ENCODE measurements around the gene ITGB2.
A peak's percentile ranks its signal among the peaks of the same experiment; 100 is the strongest.

ITGB2 gene

DNA sequence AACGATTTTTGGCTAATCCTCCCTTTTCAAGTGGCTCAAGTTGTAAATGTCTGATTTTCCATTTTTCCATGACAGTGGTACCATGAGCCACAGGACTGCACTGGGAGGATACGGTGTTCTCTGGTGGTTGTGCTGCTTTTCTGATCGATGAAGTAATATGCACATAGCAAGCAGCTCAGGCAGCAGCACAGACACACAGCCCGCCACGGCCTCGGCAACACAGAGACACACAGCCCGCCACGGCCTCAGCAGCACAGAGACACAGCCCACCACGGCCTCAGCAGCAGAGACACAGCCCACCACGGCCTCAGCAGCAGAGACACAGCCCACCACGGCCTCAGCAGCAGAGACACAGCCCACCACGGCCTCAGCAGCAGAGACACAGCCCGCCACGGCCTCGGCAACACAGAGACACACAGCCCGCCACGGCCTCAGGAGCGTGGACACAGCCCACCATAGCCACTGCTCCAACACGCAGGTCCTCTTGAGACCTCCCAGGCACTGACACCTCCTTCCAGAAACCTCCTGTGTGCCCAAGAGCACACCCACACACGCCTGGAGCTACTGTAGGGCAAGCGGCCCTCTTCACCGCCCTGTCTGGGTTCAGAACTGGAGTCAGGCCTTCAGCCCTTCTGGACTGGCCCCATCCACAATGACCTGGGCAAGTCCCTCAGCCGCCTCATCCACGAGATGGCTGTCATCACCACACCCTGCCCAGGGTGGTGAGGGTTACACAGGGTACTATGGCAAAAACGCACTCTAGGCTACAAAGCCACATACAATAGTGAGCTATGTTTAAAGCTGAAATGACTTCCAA, 57.6 kb downstream of the ITGB2 start:
- DNase-seq, result no peak

DNA sequence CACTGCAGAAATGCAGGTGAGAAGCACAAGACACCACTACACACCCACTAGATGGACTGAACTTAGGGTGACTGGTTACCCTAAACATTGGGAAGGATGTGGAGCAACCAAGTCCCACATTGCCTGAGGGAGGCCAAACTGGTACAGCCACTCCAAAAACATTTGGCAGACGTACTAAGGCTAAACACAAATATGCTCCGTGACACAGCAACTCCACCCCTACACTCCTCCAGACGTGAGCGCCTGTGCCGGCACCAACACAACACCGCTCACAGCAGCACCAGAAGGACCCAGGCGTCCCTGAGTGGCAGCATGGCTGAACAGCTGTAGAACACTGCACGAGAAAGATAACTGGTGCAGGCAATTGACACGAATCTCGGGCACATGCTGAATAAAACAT, 61.9 kb downstream of the ITGB2 start:
- no peak for DNase-seq

DNA sequence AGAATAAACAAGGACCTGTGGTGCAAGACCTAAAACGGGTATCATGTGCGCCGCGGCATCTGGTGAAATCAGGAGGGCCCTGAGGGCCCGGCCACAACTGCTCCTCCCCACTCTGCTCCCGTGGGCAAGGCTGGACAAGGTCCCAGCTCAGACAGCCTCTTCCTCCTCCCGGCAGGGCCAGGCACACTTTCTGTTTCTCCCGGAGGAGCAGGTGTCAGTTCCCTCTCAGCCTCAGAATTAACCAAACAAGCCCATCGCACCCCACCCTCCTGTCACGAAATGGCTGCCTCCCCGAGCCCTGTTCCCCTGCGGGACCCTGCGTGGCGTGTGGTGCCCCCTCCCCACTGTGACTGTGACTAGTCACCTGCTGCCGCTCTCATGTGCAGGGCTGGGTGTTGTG, 62.4 kb downstream of the ITGB2 start:
- DNase-seq, result no peak

DNA sequence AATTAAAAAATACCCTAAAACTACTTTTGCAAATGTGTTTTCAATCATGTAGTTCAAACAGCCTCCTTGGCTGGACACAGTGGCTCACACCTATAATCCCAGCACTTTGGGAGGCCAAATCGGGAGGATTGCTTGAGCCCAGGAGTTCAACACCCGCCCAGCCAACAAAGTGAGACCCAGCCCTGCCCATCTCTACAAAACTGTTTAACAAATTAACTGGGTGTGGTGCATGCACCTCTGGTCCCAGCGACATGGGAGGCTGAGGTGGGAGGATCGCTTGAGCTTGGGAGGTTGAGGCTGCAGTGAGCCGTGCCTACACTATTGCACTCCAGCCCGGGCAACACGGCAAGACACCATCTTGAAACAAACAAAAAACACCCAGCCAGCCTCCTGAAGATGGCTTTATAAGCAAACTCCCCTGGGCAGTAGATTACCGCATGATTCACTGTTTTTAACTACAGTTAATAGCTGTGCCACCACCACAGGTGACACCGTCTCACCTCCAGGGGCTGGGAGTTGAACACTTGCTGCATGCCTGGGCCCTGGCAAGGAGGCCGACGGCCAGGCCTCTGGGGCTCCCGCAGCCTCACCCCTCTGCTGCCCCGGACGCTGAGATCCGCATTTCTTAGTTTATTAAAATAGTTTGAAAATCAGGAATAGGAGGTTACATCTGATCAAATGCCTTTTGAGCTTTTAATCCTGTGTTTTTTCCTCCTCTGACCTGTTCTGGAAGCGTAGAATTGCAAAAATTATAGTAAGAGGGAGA, 63.4 kb downstream of the ITGB2 start:
- DNase-seq, result no peak

DNA sequence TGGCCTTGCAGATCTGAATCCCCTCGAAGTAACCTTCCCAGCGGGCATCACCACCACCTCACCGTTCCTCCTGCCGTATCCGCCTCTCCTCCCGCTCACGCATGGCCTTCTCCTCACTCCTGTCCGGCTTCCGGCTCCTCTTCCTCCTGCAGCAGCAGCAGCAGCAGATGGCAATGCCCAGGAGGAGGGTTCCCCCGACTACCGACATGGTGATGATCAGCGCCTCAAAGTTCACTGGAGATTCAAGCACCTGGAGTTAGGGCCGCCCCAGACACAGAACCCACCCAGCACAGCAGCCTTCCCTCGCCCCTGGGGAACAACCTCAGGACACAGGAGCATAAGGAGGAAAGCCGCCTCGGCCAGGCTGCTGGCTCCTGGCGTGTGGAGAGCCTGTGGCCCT, 64.6 kb downstream of the ITGB2 start:
- no peak for DNase-seq

DNA sequence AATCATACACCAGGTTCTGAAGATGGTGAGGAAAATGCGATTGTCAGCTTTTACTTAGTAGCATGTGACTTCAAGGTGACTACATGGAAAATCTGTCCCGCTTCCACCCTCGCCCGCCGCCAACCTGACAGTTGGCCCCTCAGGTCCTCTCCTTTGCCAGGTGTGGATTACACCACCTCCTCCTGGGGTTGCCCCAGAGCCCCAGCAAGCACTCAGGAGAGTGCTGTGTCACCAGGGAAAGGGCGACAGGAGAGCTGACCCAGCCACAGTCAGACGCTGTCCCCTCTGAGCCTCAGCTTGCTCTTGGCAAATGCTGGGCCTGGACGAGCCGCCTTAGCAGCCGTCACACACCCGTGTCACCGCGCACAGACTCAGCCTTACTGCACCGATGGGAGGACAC, 65.1 kb downstream of the ITGB2 start:
- no peak for DNase-seq

DNA sequence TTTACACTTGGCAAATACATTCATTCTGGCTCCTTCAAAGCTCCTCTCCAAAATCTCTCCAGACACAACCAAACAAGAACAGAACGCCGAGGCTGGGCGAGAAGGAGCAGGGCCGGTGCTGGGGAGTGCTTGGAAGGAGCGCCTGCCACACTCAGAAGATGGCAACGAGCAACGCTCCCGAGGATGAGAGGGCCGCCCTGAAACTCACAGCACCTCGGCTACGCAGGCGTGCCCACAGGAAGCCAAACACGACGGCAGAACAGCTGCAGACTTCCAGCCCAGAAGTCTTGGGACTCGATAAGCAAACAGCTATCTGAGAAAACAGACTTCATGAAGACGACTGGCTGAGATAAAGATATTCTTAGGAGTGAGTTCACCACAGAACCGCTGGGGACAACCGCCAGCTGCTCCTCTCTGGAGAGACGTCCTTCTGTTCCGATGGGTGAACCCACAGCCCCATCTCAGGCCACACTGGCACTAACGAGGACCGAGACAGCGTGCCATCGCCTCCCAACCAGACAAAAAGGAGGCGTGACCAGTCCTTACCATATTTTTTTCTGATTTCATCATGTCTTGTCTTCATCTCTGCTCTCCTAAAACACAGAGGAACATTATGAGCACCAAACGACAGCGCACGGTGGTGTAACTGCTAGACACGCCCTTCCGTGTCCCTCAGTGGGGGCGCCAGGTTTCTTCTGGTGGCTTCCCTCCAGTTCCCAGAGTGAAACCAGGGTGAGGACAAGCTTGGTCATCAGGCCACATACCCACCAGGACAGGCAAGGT, 65.8 kb downstream of the ITGB2 start:
- DNase-seq, result no peak

DNA sequence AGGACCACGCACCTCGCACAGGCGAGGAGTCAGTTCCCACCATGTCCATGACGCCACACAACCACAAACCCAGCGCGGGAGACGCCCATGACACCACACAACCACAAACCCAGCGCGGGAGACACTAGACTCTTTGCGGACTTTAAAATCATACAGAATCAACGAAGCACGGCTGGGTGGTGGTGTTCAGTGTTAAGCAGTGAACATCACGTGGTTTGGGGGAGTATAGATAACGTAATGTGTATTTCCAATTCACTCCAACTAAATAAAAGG, 66.4 kb downstream of the ITGB2 start:
- peak; percentile 20 for DNase-seq

DNA sequence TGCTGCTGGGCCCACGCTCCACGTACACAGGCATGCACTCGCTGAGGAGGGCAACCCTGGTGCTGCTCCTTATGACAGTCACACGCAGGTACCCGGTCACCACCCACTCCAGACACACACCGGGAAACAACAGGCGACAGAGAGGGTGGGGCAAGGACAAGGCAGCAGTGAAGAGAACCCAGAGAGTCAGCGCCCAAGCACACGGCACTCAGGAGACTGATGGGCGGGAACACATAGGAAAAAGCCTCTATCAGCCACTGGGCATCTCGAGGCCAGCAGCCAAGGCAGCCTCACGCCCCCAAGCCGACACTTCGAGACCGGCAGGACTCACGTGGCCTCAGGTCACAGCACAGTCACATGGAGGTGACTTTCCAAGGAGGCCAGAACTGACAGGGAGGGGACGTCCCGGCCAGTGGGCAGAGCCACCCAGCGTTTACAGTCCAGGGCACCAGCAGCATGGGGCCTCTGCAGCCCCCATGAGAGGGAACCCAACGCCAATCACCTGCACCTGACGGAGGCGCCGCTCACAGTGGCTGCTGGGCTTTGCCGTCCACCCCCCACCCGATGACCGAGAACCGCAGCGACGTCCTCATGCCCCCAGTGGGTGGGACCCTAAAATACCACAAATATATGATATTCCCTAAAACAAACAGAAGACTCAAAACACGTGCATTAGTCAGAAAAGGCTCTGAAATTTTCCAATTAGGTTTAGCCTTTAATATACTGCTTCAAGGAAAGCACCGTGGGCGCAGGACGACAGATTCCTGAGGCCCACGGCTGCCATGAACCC, 66.9 kb downstream of the ITGB2 start:
- DNase-seq, result no peak

DNA sequence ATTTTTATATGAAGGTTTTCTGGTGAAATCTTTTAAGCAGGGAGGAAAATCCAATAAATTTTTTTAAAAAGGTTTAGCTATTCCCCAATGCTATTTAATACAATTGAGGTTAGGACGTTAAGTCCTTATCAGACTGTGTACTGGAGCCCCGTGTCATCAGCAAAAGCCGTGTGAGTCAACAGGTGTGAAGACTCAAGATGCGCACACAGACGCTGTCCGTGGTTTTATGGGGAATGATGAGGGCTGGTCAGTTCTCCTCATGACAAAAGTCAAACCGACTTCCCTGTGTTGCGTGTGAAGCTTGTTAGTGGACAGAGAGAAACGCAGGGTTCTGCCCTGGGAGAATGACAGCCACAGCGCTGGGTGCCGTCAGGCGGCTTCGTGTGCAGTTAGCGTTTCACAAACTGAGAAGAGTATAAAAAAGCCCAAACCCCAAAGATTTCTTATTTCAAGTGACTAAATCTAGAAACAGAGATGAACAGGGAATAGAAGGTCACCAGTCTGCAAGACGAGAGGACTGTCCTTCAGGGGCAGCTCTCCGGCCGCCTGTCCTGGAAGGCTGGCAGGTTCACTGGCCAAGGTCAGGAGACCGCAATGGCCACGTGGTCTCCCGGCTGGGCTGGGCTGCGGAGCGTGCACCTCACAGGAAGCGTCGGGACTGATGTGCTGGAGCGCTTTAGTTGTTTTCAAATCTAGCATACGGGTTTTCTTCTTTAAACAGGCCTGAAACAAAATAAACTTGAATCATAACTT, 69.6 kb downstream of the ITGB2 start:
- no peak for DNase-seq

DNA sequence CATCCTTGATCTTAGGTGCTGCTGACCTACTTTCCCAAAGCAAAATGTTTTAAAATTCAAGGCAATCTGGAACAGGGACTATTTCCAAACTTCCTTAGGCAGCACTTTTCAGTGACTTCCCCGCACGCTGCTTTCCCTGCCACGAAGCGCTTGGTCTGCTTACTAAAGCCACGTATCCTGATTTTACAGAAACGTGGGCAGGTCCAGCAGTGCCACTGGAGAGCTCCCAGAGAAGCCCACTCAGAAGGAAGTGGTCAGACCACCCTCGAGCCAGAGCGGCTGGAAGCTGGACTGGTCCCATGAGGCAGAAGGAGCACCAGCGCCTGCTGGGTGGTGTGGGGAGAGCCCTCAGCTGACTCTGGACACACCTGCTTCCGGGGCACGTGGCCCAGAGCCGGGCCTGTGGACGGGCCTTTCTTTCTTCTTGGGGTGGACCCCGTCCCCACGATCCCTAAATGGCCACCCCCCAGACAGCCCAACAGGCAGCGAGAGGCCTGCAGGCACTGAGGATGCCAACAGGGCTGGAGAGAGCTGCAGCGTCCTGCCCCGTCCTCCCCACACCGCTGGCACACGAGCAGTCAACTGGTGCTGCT, 70.4 kb downstream of the ITGB2 start:
- DNase-seq, result no peak

DNA sequence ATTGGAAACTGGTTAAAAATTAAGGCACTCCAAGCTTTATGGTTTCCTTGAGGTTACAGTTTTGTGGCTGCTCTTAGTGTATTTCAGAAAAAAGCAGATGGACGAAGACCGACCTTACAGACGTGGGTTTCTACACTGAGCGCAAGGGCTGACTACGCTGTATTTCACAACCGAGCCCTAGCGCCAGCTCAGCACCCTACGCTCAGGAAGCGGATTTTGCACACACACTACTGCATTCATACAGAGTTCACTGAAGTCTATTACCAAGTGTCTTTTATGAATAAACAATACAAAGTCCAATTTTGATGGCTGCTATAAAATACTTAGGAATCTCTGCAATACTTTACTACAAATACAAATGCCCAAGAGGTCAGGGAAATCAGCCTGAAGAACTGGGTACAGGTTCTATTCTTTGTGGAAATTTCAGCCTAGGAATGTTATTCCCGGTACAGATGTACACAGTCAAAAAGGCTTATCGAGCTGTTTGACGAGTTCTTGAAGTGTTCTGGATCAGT, 71.0 kb downstream of the ITGB2 start:
- no peak for DNase-seq

DNA sequence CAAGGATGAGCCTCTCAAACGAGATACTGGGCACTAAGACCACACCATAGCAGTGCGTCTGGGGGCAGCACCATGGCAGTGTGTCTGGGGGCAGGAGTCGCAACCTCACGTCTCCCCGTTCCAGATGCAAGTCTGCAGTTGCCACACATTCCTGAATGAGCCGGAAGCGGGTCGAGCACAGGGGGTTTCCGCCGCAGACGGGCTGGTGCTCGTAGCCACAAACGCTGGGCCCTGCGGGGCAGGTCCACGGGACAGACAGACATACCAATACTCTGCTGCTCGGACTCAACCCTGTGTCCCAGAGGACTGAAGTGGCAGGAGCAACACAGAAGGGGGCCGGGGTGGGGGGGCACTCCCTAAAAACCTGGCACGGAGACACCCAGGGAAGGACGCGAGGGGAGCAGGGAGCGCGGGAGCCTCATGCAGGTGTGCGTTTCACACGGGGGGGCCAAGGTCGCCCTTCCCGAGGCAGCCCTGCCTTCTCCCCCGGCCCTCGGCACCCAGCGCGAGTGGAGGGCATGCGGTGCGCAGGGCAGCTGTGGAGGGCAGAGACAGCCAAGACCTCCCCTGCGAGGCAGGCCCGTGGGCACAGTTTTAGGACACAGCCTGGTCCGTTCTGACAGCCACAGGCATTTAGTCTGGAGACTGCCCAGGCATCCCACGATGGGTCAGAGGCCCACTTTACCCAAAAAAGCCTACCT, 71.7 kb downstream of the ITGB2 start:
- no peak for DNase-seq

DNA sequence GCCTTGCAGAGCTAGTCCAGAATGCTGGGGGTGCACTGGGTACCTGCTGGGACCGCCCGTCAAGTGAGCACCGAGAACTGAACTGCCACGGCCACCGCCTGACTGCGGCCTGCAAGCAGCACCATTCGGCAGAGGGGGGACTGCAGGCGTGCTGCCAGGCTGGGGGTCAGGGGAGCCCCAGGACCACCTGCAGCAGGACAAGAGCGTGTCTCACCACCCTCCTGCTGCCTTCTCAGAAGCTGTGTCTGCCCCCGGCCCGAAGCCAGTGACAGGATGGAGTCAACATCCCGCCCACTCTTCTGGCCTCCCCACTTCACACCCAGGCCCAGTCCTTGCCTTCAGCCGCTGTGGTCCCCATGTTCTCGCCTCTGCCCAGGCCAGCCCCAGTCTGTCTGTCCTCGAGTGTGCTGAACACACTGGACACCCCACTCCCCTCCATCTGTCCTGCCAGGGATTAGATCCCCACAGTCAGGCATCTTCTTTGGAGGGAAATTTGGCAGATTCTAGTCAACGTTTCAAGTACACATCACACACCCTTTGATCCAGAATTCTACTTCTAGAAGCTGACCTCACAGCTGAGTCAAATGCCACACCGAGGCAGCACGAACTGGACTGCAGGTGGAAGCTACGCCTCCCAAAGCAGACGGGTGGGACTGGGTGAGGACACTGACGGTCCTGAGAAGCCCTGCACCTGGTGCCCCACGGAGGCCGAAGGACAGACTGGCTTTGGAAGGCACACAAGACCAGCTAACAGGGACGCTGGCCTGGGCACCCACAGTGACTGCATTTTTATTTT, 73.2 kb downstream of the ITGB2 start:
- DNase-seq, result no peak

DNA sequence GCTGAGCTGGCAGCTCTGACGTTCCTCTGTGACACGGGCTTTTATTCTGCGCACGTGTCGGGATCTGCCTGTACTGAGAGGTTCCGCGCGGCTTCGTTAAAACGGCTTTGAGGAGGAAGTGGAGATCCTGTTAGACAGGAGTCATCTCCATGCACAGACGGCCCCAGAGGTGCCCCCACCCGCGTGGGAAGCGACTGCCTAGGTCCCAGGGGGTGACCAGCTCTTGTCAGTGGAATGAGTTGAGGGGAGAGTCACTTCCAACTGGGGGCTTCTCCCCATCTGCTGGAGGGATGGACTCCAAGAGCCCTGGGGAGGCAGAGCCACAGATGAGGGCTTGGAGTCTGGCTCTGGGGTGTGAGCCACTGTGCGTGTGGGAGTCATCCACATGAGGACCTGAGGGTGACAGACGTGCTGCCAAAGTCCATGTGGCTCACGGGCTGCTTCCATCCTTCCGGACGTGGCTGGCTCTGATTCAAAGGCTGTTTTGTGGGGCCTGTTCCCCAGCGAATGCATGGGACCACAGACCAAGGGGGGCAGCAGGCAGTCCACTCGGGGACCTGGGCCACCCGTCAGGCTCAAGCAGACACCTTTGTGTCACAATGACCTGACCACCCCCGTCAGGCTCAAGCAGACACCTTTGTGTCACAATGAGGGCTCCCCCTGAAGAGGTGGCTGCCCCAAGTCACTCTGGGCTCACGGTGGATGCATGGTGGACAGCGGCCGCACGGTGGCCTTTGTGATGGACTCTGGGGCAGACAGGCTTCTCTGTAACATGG, 74.0 kb downstream of the ITGB2 start:
- peak; percentile 50 for DNase-seq

DNA sequence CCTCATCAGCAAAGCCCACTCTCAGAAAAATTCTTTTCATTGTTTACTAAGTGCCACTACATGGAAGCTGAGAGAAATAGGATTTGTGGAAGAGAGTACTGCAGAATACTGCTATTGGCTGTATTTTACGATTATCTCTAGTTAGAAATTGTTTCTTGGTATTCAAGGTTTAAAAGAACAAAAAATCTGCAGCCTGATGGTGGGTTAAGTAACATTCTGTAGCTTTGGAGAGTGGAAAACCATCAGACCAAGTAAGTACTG, 74.5 kb downstream of the ITGB2 start:
- no peak for DNase-seq

DNA sequence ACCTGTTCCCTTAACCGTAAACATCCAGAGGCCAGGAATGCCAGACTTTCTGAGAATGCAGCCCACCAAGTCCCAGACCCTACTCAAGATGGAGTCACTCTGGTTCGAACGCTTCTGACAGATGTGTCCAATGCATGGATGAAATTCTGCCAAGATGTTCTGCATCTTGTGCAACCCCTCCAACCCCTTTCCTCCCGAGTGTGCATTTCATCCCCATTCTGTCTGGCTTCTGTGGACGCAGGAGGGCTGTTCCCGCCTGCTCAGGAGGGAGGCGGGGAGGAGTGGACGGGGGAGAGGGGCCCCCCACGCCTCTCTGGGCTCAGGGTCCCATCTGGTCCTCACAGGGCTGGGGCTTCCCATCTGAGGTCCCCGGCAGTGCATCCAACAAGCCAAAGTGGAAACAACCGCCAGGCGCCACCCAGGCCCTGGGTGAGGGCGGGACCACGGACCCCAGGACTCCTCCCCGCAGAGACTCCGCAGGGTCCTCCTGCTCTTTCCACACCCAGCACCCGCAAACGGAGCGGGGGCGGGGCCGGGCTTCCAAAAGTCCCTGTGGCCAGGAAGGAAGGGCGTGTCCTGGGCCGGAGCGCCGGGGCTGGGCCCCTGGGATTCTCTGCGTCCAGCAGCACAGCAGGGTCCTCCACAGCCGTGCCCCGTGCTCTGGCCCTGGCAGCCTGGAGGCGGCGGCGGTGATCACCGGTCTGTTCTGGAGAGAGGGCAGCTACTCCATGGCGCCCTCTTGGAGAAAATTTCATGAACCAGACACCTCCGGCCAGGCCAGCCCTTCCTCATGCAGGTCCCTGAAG, 75.1 kb downstream of the ITGB2 start:
- peak; percentile 58 for DNase-seq

DNA sequence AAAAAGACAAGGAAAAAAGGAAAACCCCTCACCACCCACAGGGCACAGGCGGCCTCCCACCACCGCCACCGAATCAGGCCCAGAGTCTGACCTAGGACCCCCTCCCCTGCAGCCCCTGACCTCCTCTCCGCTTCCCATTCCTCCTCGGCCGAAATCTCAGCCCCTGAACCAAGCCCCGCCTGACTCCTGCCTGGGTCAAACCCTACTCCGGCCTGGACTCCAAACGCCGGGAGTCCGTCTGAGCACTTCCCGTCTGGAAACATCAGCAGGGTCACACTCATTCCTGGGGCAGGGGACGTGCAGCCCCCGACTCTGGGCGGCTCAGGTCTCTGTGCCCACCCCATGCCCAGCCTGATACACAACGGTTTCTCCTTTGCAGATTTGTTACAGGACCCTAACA, 76.4 kb downstream of the ITGB2 start:
- no peak for DNase-seq
